PC-3 (cell line): ENCODE results near the gene DDX39B. TPM values are rescaled to one million over a fixed set of nuclear protein-coding genes. Genes with fewer than 3 reads are reported as not detected.
"Not testable (repeated sequence)": the region's sequence is repeated elsewhere in the genome, so short reads cannot be mapped to it uniquely, and the experiment has no call there.

Source experiments
- ATAC-seq: fragments of 200-7000 bp; cut with Tn5 transposase; 2 replicates; pipeline ENCODE4 v1.9.1; 2020; ENCODE audit warnings: mild to moderate bottlenecking, moderate library complexity
- BruUV-seq: library from RNA; stranded (reverse); fragments of 400-500 nt; replicated peaks from 2 replicates; lab custom pipeline; 2021; lab: Mats Ljungman, UMichigan
- CTCF ChIA-PET: fragments of 300-600 bp; sonication (Branson Sonifier 250); formaldehyde crosslinking; loops from one replicate; lab custom pipeline; 2022; ENCODE audit warnings: antibody characterized with exemption; lab: Charles Lee
- POLR2A ChIA-PET: fragments of 300-600 bp; sonication (Branson Sonifier 250); formaldehyde crosslinking; loops from one replicate; lab custom pipeline; 2022; ENCODE audit warnings: antibody characterized with exemption; ENCODE audit not compliant: unreplicated experiment; lab: Charles Lee
- DNase-seq: peaks from one replicate; pipeline ENCODE4 v3.0.0-alpha.2; 2015
- H2AFZ ChIP-seq: fragments of 300-600 bp; sonication (generic); 2 replicates; pipeline ENCODE4 v1.6.0; 2016; ENCODE audit warnings: antibody characterized with exemption, low read length
- H3F3A ChIP-seq: fragments of 300-600 bp; sonication (generic); one replicate; pipeline ENCODE4 v1.6.0; 2017; ENCODE audit warnings: antibody characterized with exemption, low read length, control low read depth, mild to moderate bottlenecking; ENCODE audit not compliant: unreplicated experiment
- H3K27ac ChIP-seq: fragments of 300-600 bp; sonication (generic); 2 replicates; pipeline ENCODE4 v1.5.1; 2016; ENCODE audit warnings: mild to moderate bottlenecking, low read length
- H3K27me3 ChIP-seq: fragments of 300-600 bp; sonication (generic); 2 replicates; pipeline ENCODE4 v1.6.1; 2016; ENCODE audit warnings: low read length, mixed read lengths
- H3K36me3 ChIP-seq: fragments of 300-600 bp; sonication (generic); 2 replicates; pipeline ENCODE4 v1.6.1; 2016; ENCODE audit warnings: low read depth, mixed run types, low read length, mixed read lengths
- H3K4me1 ChIP-seq: fragments of 300-600 bp; sonication (generic); 2 replicates; pipeline ENCODE4 v1.5.1; 2016; ENCODE audit warnings: low read length; ENCODE audit not compliant: insufficient read depth
- H3K4me2 ChIP-seq: fragments of 300-600 bp; sonication (generic); 2 replicates; pipeline ENCODE4 v1.6.0; 2016; ENCODE audit warnings: low read length
- H3K4me3 ChIP-seq: fragments of 300-600 bp; sonication (generic); 2 replicates; pipeline ENCODE4 v1.5.1; 2016; ENCODE audit warnings: mild to moderate bottlenecking, low read length, mixed read lengths
- H3K79me2 ChIP-seq: fragments of 300-600 bp; sonication (generic); 2 replicates; pipeline ENCODE4 v1.6.1; 2017; ENCODE audit warnings: low read length, mixed read lengths
- H3K9ac ChIP-seq: fragments of 300-600 bp; sonication (generic); 2 replicates; pipeline ENCODE4 v1.6.0; 2016; ENCODE audit warnings: mild to moderate bottlenecking, low read length
- H3K9me2 ChIP-seq: fragments of 300-600 bp; sonication (generic); replicated peaks from 2 replicates; pipeline ENCODE4 v1.6.1; 2016; ENCODE audit warnings: mixed run types, low read length, mixed read lengths
- H3K9me3 ChIP-seq: fragments of 300-600 bp; sonication (generic); 2 replicates; pipeline ENCODE4 v1.6.1; 2016; ENCODE audit warnings: low read length, mixed read lengths
- H4K20me1 ChIP-seq: fragments of 300-600 bp; sonication (generic); 2 replicates; pipeline ENCODE4 v1.6.1; 2016; ENCODE audit warnings: low read length, mixed read lengths
- CTCF ChIP-seq: fragments of 300-600 bp; sonication (generic); conservative IDR thresholded peaks from 2 replicates; pipeline ENCODE4 v1.5.1; 2017; ENCODE audit warnings: antibody characterized with exemption, low read depth, mild to moderate bottlenecking, low read length
- EZH2 ChIP-seq: fragments of 300-600 bp; sonication (generic); IDR thresholded peaks from one replicate; pipeline ENCODE4 v1.6.1; 2017; ENCODE audit warnings: antibody characterized with exemption, mild to moderate bottlenecking, low read length; ENCODE audit not compliant: unreplicated experiment
- EZH2phosphoT487 ChIP-seq: fragments of 300-600 bp; sonication (generic); IDR thresholded peaks from 2 replicates; pipeline ENCODE4 v1.6.1; 2018; ENCODE audit warnings: mild to moderate bottlenecking, antibody characterized with exemption, low read length, borderline replicate concordance
- intact Hi-C: fragments of 100-400 bp; cut with micrococcal nuclease; formaldehyde crosslinking; loops from 2 replicates; pipeline ENCODE4 v1.9.0; 2023
- total RNA-seq: library from RNA; depleted of rRNA; stranded (reverse); fragments of >200 nt; gene quantifications from 2 replicates; pipeline ENCODE4 v1.2.3, GENCODE V29; 2014

Gene DDX39B
- total RNA-seq, 1 experiment from 2014 or later: 465 TPM

- ATAC-seq: no peak
- no peak overlapping the region for H2AFZ ChIP-seq
- H3K4me2 ChIP-seq: no peak overlapping the region
- H3F3A ChIP-seq: no peaks in the 10 kb centered on the region
- no peaks in the 10 kb centered on the region for H3K79me2 ChIP-seq
- peaks cover 22% of the 10 kb centered on the region for H3K36me3 ChIP-seq
- intact Hi-C loops: no loop called here
- no peaks in the 10 kb centered on the region for H3K9me3 ChIP-seq
- no peaks in the 10 kb centered on the region for H3K9me2 ChIP-seq
- H3K4me1 ChIP-seq: peaks cover 18% of the 10 kb centered on the region
- no peak overlapping the region for H3K27ac ChIP-seq
- CTCF ChIA-PET: no interaction called here
- no peaks in the 10 kb centered on the region for H4K20me1 ChIP-seq
- no peak overlapping the region for H3K4me3 ChIP-seq
- TF ChIP-seq EZH2: no peak
- TF ChIP-seq CTCF: no peak
- TF ChIP-seq EZH2phosphoT487: no peak
- no peaks in the 10 kb centered on the region for H3K27me3 ChIP-seq
- POLR2A ChIA-PET: no interaction called here
- H3K9ac ChIP-seq: no peak overlapping the region
- TSS peak; percentile 33 for BruUV-seq
- DNase-seq: no peak
Observed at GRCh38 chr6:31557443-31558317, 15.9 kb upstream of the DDX39B start.

- no peak overlapping the region for H3K4me3 ChIP-seq
- no peaks in the 10 kb centered on the region for H3K27me3 ChIP-seq
- intact Hi-C loops: no loop called here
- H3K4me2 ChIP-seq: no peak overlapping the region
- H3K79me2 ChIP-seq: no peaks in the 10 kb centered on the region
- no peak overlapping the region for H3K9ac ChIP-seq
- no TSS peak for BruUV-seq
- ATAC-seq: no peak
- no peaks in the 10 kb centered on the region for H3K9me2 ChIP-seq
- H3K9me3 ChIP-seq: no peaks in the 10 kb centered on the region
- no peak for TF ChIP-seq EZH2phosphoT487
- no peak for TF ChIP-seq EZH2
- TF ChIP-seq CTCF: no peak
- H3K4me1 ChIP-seq: peaks cover 18% of the 10 kb centered on the region
- H3F3A ChIP-seq: no peaks in the 10 kb centered on the region
- H2AFZ ChIP-seq: no peak overlapping the region
- peaks cover 22% of the 10 kb centered on the region for H3K36me3 ChIP-seq
- H4K20me1 ChIP-seq: no peaks in the 10 kb centered on the region
- DNase-seq: no peak
- no peak overlapping the region for H3K27ac ChIP-seq
- ChIA-PET CTCF (interaction anchor here (0.7 kb wide), 1 partner anchor 40 kb away, joined by 4 read pairs; no protein-coding TSS in a partner anchor), POLR2A (no interaction called here)
Observed at GRCh38 chr6:31556307-31556706, 14.5 kb upstream of the DDX39B start.

GRCh38 chr6:31551371-31551770, 9.6 kb upstream of the DDX39B start:
- H4K20me1 ChIP-seq, H3K9ac ChIP-seq, BruUV-seq, POLR2A ChIA-PET, ATAC-seq, H3K4me2 ChIP-seq, H3K4me3 ChIP-seq, H3K27ac ChIP-seq, H3F3A ChIP-seq, H3K9me3 ChIP-seq, H3K9me2 ChIP-seq, H2AFZ ChIP-seq, intact Hi-C loops, H3K27me3 ChIP-seq: not testable (repeated sequence)
- TF ChIP-seq CTCF: peak; percentile 52
- CTCF ChIA-PET: interaction anchor here (0.6 to 2.4 kb wide), 2 partner anchors 46 to 49 kb away, joined by 9 to 37 read pairs; no protein-coding TSS in a partner anchor
- peak; percentile 53 for DNase-seq
- Histone ChIP-seq H3K79me2 (peaks cover 23% of the 10 kb centered on the region), H3K4me1 (peaks cover 14% of the 10 kb centered on the region), H3K36me3 (peaks cover 21% of the 10 kb centered on the region)
